HCT116 (cell line): Measurements from ENCODE around the gene ABCB10. TPM values are rescaled to one million over a fixed set of nuclear protein-coding genes. Genes with fewer than 3 reads are reported as not detected.
"Not testable (repeated sequence)": the region's sequence is repeated elsewhere in the genome, so short reads cannot be mapped to it uniquely, and the experiment has no call there.

Source experiments
- ATAC-seq: fragments of 200-7000 bp; cut with Tn5 transposase; 2 replicates; pipeline ENCODE4 v1.9.1; 2020; ENCODE audit warnings: mild to moderate bottlenecking, moderate library complexity
- BruUV-seq: library from RNA; stranded (reverse); fragments of 400-500 nt; replicated peaks from 2 replicates; lab custom pipeline; 2021; lab: Mats Ljungman, UMichigan
- CTCF ChIA-PET: fragments of 300-600 bp; sonication (Branson Sonifier 250); formaldehyde crosslinking; loops from one replicate; lab custom pipeline; 2021; ENCODE audit warnings: antibody characterized with exemption; lab: Charles Lee
- POLR2A ChIA-PET: fragments of 300-600, 350-600 bp; sonication (Branson Sonifier 250); formaldehyde crosslinking; loops from one replicate; lab custom pipeline; 2021; ENCODE audit warnings: antibody characterized with exemption; lab: Charles Lee
- RAD21 ChIA-PET, 2 experiments: fragments of 300-600 bp; sonication (Branson Sonifier 250); formaldehyde crosslinking; loops; one replicate each; lab custom pipeline; 2023; ENCODE audit warnings: low total read pairs in 2 of 2; ENCODE audit not compliant: uncharacterized antibody in 2 of 2, unreplicated experiment in 2 of 2, low non-redundant PET in 1 of 2; lab: Charles Lee
- DNase-seq: peaks from one replicate; pipeline ENCODE4 v3.0.0-alpha.2; 2010; ENCODE audit warnings: low read depth, low spot score
- H2AFZ ChIP-seq: fragments of 200-600 bp; shearing (Covaris generic), sonication (generic); 2 replicates; pipeline ENCODE4 v1.6.1; 2017; ENCODE audit warnings: low read depth, mixed run types, mixed read lengths, antibody characterized with exemption, low read length; ENCODE audit not compliant: poor library complexity, severe bottlenecking
- H3K27ac ChIP-seq: 2 replicates; pipeline ENCODE4 v1.5.1; 2012; ENCODE audit warnings: low read depth, low read length
- H3K27me3 ChIP-seq: fragments of 200-600 bp; sonication (generic); 2 replicates; pipeline ENCODE4 v1.6.1; 2016; ENCODE audit warnings: mixed run types, low read length, mixed read lengths; ENCODE audit not compliant: insufficient read depth
- H3K36me3 ChIP-seq, 2 experiments: fragments of 200-500 bp in 1 of 2; fragments of 200-600 bp in 1 of 2; sonication (Bioruptor generic) in 1 of 2; sonication (generic) in 1 of 2; 2 replicates each; pipeline versions ENCODE4 v1.5.1 to v1.6.1; 2014 to 2016; ENCODE audit warnings: low read length in 2 of 2, inconsistent platforms in 1 of 2, mixed read lengths in 1 of 2, mixed run types in 1 of 2; ENCODE audit not compliant: insufficient read depth in 2 of 2, control insufficient read depth in 1 of 2
- H3K4me1 ChIP-seq, 2 experiments: fragments of 200-600 bp in 1 of 2; sonication (generic) in 1 of 2; 2 replicates each; pipeline versions ENCODE4 v1.5.1 to v1.6.1; 2012 to 2017; ENCODE audit warnings: low read length in 2 of 2, inconsistent platforms in 1 of 2, mild to moderate bottlenecking in 1 of 2, mixed read lengths in 1 of 2, mixed run types in 1 of 2, moderate library complexity in 1 of 2; ENCODE audit not compliant: insufficient read depth in 2 of 2, control insufficient read depth in 1 of 2
- H3K4me2 ChIP-seq: fragments of 200-600 bp; sonication (generic); 2 replicates; pipeline ENCODE4 v1.6.1; 2017; ENCODE audit warnings: mixed run types, low read length, mixed read lengths
- H3K4me3 ChIP-seq, 2 experiments: fragments of 200-600 bp in 1 of 2; sonication (generic) in 1 of 2; replicated peaks in 1 of 2; 2 replicates each; pipeline ENCODE4 v1.5.1; 2011 to 2016; ENCODE audit warnings: low read length in 2 of 2, control low read depth in 1 of 2, low read depth in 1 of 2, mild to moderate bottlenecking in 1 of 2, mixed read lengths in 1 of 2, mixed run types in 1 of 2
- H3K79me2 ChIP-seq: fragments of 200-600 bp; sonication (generic); 2 replicates; pipeline ENCODE4 v1.6.1; 2017; ENCODE audit warnings: mild to moderate bottlenecking, mixed run types, low read length, moderate library complexity, mixed read lengths; ENCODE audit not compliant: insufficient read depth
- H3K9ac ChIP-seq: fragments of 200-600 bp; sonication (generic); 2 replicates; pipeline ENCODE4 v1.6.1; 2016; ENCODE audit warnings: low read length, mixed read lengths
- H3K9me2 ChIP-seq: fragments of 200-600 bp; sonication (generic), shearing (Covaris generic); 2 replicates; pipeline ENCODE4 v1.6.1; 2017; ENCODE audit warnings: mixed run types, mild to moderate bottlenecking, moderate library complexity; ENCODE audit not compliant: insufficient read depth
- H3K9me3 ChIP-seq, 2 experiments: fragments of 200-500 bp in 1 of 2; fragments of 200-600 bp in 1 of 2; sonication (Bioruptor generic) in 1 of 2; sonication (generic) in 1 of 2; 2 replicates each; pipeline ENCODE4 v1.6.1; 2014 to 2017; ENCODE audit warnings: low read length in 2 of 2, mixed read lengths in 2 of 2, inconsistent platforms in 1 of 2, low read depth in 1 of 2, mild to moderate bottlenecking in 1 of 2, mixed run types in 1 of 2, moderate library complexity in 1 of 2; ENCODE audit not compliant: control insufficient read depth in 1 of 2, insufficient read depth in 1 of 2
- H4K20me1 ChIP-seq: fragments of 200-600 bp; sonication (generic), shearing (Covaris generic); 2 replicates; pipeline ENCODE4 v1.6.1; 2017; ENCODE audit warnings: mixed run types, mild to moderate bottlenecking, moderate library complexity; ENCODE audit not compliant: insufficient read depth
- ATF3 ChIP-seq: IDR thresholded peaks from 2 replicates; pipeline ENCODE4 v1.6.1; 2012
- CBX3 ChIP-seq: IDR thresholded peaks from 2 replicates; pipeline ENCODE4 v1.6.1; 2012; ENCODE audit warnings: low read depth
- EGR1 ChIP-seq: IDR thresholded peaks from 2 replicates; pipeline ENCODE4 v1.6.1; 2012; ENCODE audit warnings: low read depth
- ELF1 ChIP-seq: IDR thresholded peaks from 2 replicates; pipeline ENCODE4 v1.6.1; 2012; ENCODE audit warnings: low read depth, borderline replicate concordance
- JUND ChIP-seq: IDR thresholded peaks from 2 replicates; pipeline ENCODE4 v1.6.1; 2012
- MAX ChIP-seq: IDR thresholded peaks from 2 replicates; pipeline ENCODE4 v1.6.1; 2012
- POLR2A ChIP-seq: IDR thresholded peaks from 2 replicates; pipeline ENCODE4 v1.7.0; 2011; ENCODE audit warnings: borderline replicate concordance; ENCODE audit not compliant: insufficient read depth, insufficient read length; ENCODE audit errors: extremely low read depth
- SIN3A ChIP-seq: IDR thresholded peaks from 2 replicates; pipeline ENCODE4 v1.6.1; 2012; ENCODE audit warnings: low read depth
- SRF ChIP-seq: IDR thresholded peaks from 2 replicates; pipeline ENCODE4 v1.6.1; 2012; ENCODE audit warnings: low read depth
- TCF7L2 ChIP-seq: IDR thresholded peaks from 2 replicates; pipeline ENCODE4 v1.7.0; 2011; ENCODE audit warnings: borderline replicate concordance, inconsistent platforms; ENCODE audit not compliant: insufficient read depth, insufficient read length; ENCODE audit errors: extremely low read depth
- YY1 ChIP-seq: IDR thresholded peaks from 2 replicates; pipeline ENCODE4 v1.6.1; 2011; ENCODE audit warnings: low read length, low read depth, moderate library complexity, mild to moderate bottlenecking; ENCODE audit not compliant: insufficient replicate concordance; ENCODE audit errors: extremely low read depth
- ZFX ChIP-seq: fragments of 450-650 bp; IDR thresholded peaks from 2 replicates; pipeline ENCODE4 v1.6.1; 2017
- intact Hi-C: fragments of 100-400 bp; cut with micrococcal nuclease; formaldehyde crosslinking; loops from 2 replicates; pipeline ENCODE4 v1.10.0; 2022
- total RNA-seq: library from RNA; stranded (reverse); gene quantifications from one replicate; pipeline ENCODE4 v1.2.1, GENCODE V29; 2021; ENCODE audit not compliant: unreplicated experiment
- TF ChIP-seq, protein P1 (sequence below): IDR thresholded peaks from 2 replicates; pipeline ENCODE4 v1.6.1; 2011; ENCODE audit warnings: mild to moderate bottlenecking, low read length, moderate library complexity; ENCODE audit not compliant: insufficient replicate concordance; ENCODE audit errors: extremely low read depth

ABCB10 gene
- total RNA-seq, 1 experiment from 2014 or later, result 20.3 TPM

DNA sequence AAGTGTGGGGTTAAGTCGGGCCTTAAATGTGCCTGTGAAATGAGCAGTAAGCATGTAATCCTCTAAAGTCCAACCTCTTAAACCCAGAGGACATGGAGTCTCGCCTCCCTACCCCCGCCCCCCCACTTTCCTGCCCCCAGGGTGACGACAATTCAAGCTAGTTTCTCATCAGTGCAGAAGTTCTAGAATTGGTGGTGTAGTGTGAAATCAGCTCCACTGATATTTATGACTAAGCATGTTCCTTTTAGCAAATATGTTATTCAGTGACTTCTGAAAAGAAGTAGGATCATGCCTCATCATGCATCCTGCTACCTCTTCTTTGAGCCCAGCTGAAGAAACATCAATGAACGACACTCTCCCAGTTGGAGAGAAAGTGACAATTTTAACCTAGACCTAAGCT, 2.6 kb upstream of the ABCB10 start:
- intact Hi-C loops, result no loop called here
- Histone ChIP-seq H2AFZ (no peak overlapping the region), H3K79me2 (peaks cover 17% of the 10 kb centered on the region), H3K4me1 (peaks cover 10 to 24% of the 10 kb centered on the region in 2 experiments), H3K9me3 (no peaks in the 10 kb centered on the region), H3K27me3 (no peaks in the 10 kb centered on the region), H3K4me3 (no peak overlapping the region), H3K27ac (no peak overlapping the region), H4K20me1 (no peaks in the 10 kb centered on the region), H3K4me2 (no peak overlapping the region), H3K9ac (no peak overlapping the region), H3K36me3 (no peaks in the 10 kb centered on the region), H3K9me2 (no peaks in the 10 kb centered on the region)
- DNase-seq (no peak), ATAC-seq (no peak)
- BruUV-seq, result no TSS peak
- ChIA-PET POLR2A (no interaction called here), CTCF (no interaction called here), RAD21 (no interaction called here)
- TF ChIP-seq SIN3A, result no peak
- TF ChIP-seq SRF, result no peak
- no peak for TF ChIP-seq MAX
- TF ChIP-seq, protein P1, sequence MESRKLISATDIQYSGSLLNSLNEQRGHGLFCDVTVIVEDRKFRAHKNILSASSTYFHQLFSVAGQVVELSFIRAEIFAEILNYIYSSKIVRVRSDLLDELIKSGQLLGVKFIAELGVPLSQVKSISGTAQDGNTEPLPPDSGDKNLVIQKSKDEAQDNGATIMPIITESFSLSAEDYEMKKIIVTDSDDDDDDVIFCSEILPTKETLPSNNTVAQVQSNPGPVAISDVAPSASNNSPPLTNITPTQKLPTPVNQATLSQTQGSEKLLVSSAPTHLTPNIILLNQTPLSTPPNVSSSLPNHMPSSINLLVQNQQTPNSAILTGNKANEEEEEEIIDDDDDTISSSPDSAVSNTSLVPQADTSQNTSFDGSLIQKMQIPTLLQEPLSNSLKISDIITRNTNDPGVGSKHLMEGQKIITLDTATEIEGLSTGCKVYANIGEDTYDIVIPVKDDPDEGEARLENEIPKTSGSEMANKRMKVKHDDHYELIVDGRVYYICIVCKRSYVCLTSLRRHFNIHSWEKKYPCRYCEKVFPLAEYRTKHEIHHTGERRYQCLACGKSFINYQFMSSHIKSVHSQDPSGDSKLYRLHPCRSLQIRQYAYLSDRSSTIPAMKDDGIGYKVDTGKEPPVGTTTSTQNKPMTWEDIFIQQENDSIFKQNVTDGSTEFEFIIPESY, result no peak
- TF ChIP-seq ELF1, result no peak
- TF ChIP-seq ATF3, result no peak
- no peak for TF ChIP-seq JUND
- no peak for TF ChIP-seq EGR1
- TF ChIP-seq ZFX, result no peak
- TF ChIP-seq YY1, result no peak
- TF ChIP-seq POLR2A, result no peak
- no peak for TF ChIP-seq CBX3
- TF ChIP-seq TCF7L2, result no peak

GRCh38 chr1:229560124-229560523, 1.6 kb upstream of the ABCB10 start:
- peaks cover 10 to 24% of the 10 kb centered on the region in 2 experiments for H3K4me1 ChIP-seq
- H3K36me3 ChIP-seq, H4K20me1 ChIP-seq, H3K9me2 ChIP-seq, intact Hi-C loops, CTCF ChIA-PET, H3K9me3 ChIP-seq, RAD21 ChIA-PET, BruUV-seq, H3K27ac ChIP-seq, H2AFZ ChIP-seq, POLR2A ChIA-PET, H3K9ac ChIP-seq, ATAC-seq, H3K4me3 ChIP-seq, H3K27me3 ChIP-seq, DNase-seq: not testable (repeated sequence)
- H3K4me2 ChIP-seq, result peak overlapping the region; percentile 97
- H3K79me2 ChIP-seq, result peaks cover 27% of the 10 kb centered on the region

DNA sequence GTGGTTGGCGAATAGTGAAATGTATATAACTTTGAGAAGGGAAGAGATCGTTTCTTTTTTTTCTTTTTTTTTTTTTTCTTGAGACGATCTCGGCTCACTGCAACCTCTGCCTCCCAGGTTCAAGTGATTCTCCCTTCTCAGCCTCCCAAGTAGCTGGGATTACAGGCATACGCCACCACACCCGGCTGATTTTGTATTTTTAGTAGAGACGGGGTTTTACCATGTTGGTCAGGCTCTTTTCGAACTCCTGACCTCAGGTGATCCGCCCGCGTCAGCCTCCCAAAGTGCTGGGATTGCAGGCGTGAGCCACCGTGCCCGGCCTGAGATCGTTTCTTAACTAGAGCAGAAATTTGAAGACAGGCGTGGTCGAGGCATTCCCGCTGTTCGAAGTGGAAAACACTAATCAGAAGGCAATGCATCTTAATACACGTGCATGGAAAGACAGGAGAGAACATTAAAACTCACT, 862 bp upstream of the ABCB10 start:
- BruUV-seq, result TSS peak; percentile 86
- H3K36me3 ChIP-seq, H3K9me2 ChIP-seq, H3K9me3 ChIP-seq, H4K20me1 ChIP-seq, H3K27me3 ChIP-seq, RAD21 ChIA-PET, DNase-seq, ATAC-seq: not testable (repeated sequence)
- intact Hi-C loops, result loop anchor here (1.0 to 5.0 kb wide), 2 partner anchors 67 to 753 kb away; partner anchors contain the start of genes TAF5L and URB2
- H3K79me2 ChIP-seq, result peaks cover 34% of the 10 kb centered on the region
- POLR2A ChIA-PET, result interaction anchor here (0.9 to 1.0 kb wide), 2 partner anchors 11 to 51 kb away, joined by 3 to 6 read pairs; partner anchors contain the start of gene NUP133
- peak overlapping the region; percentile 61 to 84 for H3K4me3 ChIP-seq
- peak overlapping the region; percentile 97 for H3K4me2 ChIP-seq
- peak overlapping the region; percentile 79 for H3K9ac ChIP-seq
- H2AFZ ChIP-seq, result peak overlapping the region; percentile 23
- H3K27ac ChIP-seq, result peak overlapping the region; percentile 36; the same call in 1 of the 2 replicates
- CTCF ChIA-PET, result interaction anchor here (0.6 to 1.6 kb wide), 14 partner anchors 20 to 769 kb away, joined by 3 to 19 read pairs (median 4); partner anchors contain the start of genes NUP133, TAF5L and URB2
- peaks cover 10 to 24% of the 10 kb centered on the region in 2 experiments for H3K4me1 ChIP-seq
